Kidney glomerular epithelial cell (primary cell): ENCODE results near the gene KRTAP5-7.
"Not testable (repeated sequence)": the region's sequence is repeated elsewhere in the genome, so short reads cannot be mapped to it uniquely, and the experiment has no call there.

Experiments used
- DNase-seq: peaks from one replicate; lab custom pipeline; 2025; lab: John Stamatoyannopoulos, UW

Gene KRTAP5-7

GRCh38 chr11:71558996-71559395 is 31.9 kb downstream of the KRTAP5-7 start:
- DNase-seq: no peak

GRCh38 chr11:71562120-71562519 is 35.1 kb downstream of the KRTAP5-7 start:
- DNase-seq: no peak

DNA sequence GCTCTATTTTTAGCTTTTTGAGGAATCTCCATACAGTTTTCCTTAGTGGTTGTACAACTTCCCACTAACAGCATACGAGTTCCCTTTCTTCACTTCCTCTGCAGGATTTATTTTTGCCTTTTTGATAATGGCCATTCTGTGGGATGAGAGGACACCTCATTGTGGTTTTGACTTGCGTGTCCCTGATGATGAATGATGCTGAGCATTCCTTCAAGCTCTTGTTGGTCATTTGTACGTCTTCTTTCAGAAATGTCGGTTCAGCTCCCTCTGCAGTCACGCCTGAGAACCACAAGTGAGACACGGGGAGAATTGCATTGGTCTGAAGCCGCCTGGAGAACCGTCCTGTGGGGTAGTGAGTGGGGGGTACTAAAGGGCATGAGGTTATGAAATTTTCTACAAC is 36.3 kb downstream of the KRTAP5-7 start:
- no peak for DNase-seq

GRCh38 chr11:71564430-71564829 is 37.4 kb downstream of the KRTAP5-7 start:
- no peak for DNase-seq

GRCh38 chr11:71565263-71565662 is 38.2 kb downstream of the KRTAP5-7 start, which contains the start of gene KRTAP5-10:
Gene KRTAP5-10, plus strand, starts transcription at chr11:71565563. Its CDS starts 25 bp downstream, at chr11:71565588.
- no peak for DNase-seq

DNA sequence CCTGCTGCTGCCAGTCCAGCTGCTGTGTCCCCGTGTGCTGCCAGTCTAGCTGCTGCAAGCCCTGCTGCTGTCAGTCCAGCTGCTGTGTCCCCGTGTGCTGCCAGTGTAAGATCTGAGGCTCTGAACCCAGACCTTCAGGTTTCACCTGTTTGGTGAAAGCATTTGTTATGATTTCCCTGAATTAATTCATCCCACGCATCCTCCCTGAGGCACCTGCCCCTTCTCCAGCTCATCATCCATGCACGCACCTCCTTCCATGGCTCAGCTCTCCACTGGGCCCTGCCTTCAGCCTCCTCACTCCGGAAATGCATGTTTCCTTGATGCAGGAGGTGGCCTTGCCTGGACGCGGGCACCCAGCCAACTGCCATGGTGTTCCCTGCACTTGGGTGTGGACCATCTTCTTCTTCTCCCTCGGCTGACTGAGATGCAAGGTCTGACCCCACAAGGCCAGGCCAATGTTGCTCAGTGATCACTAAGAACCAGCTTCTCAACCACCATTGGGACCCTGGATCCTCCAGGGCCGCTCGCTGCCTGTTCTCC is 39.1 kb downstream of the KRTAP5-7 start:
- no peak for DNase-seq

DNA sequence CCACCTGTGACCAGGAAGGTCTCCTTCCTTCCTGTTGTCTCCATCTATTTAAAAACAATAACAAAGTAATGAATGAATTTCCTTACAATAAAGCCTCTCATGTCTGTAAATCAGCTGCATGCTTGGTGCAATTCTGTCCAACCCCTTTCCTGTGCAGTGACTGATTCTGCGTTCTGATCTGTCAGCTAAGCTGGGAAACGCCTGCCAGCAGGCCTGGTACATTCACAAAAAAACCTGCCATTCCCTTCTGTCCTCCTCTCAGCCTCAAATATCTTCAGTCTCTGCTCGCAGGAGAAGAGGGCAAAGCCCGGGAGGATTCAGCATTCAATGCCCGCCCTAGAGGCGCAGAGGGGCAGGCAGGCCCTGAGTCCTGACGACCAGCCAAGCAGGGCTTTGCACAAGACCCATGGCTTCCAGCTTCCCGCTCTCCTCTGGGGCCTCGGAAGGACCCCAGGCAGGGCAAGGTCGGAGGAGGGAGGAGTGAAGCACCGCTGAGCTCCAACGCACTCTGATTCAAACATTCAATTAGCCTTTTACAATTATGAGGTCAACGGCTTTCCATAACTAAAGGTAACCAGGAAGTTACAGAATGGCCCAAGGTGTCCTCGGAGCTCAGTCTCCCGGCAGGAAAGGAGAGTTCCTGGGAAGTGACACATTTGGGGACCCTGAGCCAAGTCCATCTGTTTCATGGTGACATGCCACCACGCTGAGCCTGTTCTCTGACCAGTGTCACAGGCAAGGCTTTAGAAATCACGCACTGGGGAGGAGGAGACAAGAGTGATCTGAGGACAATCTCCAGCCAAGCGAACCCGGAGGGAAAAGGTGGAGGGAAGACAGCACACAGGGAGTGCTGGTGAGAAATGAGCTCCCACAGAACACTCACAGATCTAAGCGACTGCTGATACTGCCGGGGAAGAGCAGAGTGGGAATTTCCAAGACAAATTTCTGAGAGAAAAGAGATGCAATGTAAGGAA is 39.8 kb downstream of the KRTAP5-7 start:
- not testable (repeated sequence) for DNase-seq

GRCh38 chr11:71567633-71568032 is 40.6 kb downstream of the KRTAP5-7 start:
- not testable (repeated sequence) for DNase-seq

DNA sequence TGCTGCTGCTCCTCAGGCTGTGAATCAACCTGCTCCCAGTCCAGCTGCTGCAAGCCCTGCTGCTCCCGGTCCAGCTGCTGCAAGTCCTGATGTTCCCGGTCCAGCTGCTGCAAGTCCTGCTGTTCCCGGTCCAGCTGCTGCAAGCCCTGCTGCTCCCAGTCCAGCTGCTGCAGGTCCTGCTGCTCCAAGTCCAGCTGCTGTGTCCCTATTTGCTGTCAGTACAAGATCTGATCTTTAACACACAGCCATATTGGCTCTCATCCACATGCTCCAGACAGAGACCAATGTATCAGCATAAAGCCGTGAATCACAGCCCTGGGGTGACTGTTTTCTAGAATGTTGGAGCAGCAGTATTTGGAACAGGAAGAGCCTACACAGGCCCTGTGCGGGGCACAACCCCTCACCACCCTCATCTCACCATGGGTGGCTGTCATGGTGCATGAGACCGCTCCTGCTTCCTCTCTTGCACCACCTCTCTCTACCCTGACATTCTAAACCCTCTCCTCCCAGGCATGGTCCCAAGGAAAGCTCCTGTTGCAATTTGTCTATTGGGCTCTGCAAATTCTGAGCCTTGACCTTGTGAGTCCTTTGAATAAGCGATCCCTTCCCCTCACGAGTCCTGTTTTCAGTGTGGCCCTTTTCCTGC is 41.8 kb downstream of the KRTAP5-7 start:
- no peak for DNase-seq

DNA sequence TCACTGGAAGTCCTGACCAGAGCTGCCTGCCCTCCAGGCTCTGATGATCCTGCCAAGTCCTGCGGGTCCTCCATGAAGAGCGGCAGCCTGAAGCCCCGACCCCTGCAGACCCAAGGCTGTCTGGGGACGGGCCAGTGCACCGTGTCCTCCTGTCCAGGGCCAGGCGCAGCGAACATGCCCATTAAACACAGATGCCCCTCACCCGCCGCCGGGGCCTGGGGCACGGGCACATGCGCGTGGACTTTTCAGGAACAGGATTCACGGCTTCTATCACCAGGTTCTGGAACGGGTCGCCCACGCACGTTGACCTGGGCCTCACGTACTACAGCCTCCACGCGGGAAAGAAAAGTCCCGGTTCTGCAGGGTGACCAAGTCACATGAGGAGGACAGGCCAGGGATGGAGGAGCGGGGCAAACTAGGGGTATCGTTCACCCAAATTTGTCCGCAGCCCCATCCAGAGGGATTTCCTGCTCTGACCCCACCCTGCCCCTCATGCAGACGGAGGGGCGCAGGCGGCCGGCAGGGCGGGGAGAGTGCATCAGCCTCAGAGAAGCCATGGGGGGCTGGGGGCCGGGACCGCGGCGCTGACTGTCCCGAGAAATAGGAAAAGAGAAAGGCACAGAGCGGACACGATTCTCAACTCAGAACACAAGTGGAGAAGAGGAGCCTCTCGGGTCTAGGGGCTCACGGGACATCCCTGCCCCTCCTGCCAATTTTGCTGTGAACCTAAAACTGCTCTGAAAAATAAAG is 44.2 kb downstream of the KRTAP5-7 start:
- not testable (repeated sequence) for DNase-seq

DNA sequence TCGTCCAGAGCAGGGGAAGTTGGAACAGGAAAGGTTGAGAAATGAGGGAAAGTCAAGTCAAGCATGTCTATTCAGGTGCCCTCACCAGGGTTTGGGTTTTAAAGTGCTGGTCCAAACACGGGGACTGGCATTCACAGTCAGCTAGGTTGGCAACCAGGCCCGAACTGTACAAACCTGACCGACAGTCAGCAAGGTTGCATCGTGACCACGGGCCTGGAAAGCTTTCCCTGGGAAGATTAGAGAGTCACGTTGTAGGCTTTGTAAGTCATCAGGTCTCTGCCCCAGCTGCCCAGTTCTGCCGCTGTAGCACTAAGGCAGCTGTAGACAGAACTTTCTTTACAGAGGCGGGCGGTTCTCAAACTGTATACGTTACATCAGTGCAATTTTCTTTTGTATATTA is 45.7 kb downstream of the KRTAP5-7 start:
- DNase-seq: no peak

- DNase-seq: no peak
These were observed 47.4 kb downstream of the KRTAP5-7 start for GRCh38 chr11:71574418-71574817.

DNA sequence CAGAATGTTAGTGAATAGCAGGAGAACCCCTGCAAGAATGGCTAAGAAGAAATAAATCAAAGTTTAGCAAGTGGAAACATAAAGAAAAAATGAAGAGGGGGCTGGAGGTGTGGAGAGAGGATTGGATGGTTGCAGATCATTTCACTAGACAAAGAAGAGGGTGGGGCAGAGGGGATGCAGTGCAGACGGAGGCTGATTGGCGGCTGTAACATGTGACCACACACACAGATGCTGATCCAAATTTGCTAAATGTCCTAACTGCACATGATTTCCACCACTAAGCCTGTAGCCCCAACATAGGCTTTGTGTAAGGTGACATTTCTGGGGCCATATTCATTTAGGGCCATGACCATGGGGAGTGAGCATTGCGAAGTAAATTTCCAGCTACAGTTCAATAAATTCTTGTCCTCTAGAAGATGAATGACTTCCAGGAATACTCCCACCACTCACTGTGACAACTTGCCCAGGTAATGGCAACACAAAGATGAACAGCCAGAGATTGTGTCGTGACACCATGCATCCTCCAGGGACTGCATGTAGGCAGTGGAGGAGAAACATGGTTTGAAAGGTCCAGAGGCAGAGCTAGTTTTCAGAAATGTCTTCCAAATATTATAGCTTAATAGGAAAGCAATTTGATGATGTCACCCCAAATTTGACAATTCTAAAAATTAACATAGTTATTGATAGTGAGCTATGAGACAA is 48.8 kb downstream of the KRTAP5-7 start:
- no peak for DNase-seq

GRCh38 chr11:71576688-71577465 is 49.8 kb downstream of the KRTAP5-7 start:
- not testable (repeated sequence) for DNase-seq

DNA sequence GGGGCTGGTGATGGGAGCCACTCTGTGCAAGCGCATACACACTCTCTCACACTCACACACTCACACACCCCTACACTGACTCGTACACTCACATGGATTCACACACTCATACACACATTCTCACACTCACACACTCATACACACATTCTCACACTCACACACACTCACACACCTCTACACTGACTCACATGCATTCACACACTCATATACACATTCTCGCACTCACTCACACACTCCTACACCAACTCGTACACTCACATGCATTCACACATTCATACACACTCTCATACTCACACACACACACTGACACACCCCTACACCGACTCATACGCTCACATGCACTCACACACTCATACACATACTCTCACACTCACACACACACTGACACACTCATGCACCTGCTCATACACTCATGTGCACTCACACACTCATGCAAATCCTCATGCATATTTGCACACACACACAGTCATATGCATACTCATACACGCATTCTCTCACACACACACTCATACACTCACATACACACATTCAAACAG is 50.5 kb downstream of the KRTAP5-7 start:
- no peak for DNase-seq
